HCT116 (cell line): ENCODE data around the gene UROD.
"Not testable (repeated sequence)": the region's sequence is repeated elsewhere in the genome, so short reads cannot be mapped to it uniquely, and the experiment has no call there.

Experiments used
- ELF1 ChIP-seq: IDR thresholded peaks from 2 replicates; pipeline ENCODE4 v1.6.1; 2012; ENCODE audit warnings: low read depth, borderline replicate concordance
- EZH2 ChIP-seq: fragments of 200-600 bp; sonication (generic); IDR thresholded peaks from 2 replicates; pipeline ENCODE4 v1.6.1; 2017; ENCODE audit warnings: antibody characterized with exemption, mixed run types
- JUND ChIP-seq: IDR thresholded peaks from 2 replicates; pipeline ENCODE4 v1.6.1; 2012
- POLR2A ChIP-seq: IDR thresholded peaks from 2 replicates; pipeline ENCODE4 v1.7.0; 2011; ENCODE audit warnings: borderline replicate concordance; ENCODE audit not compliant: insufficient read depth, insufficient read length; ENCODE audit errors: extremely low read depth
- POLR2AphosphoS5 ChIP-seq: IDR thresholded peaks from 2 replicates; pipeline ENCODE4 v1.6.1; 2011; ENCODE audit warnings: mild to moderate bottlenecking, low read depth, low read length, moderate library complexity
- RAD21 ChIP-seq: IDR thresholded peaks from 2 replicates; pipeline ENCODE4 v1.6.1; 2012; ENCODE audit warnings: low read depth, mild to moderate bottlenecking
- SIN3A ChIP-seq: IDR thresholded peaks from 2 replicates; pipeline ENCODE4 v1.6.1; 2012; ENCODE audit warnings: low read depth
- SP1 ChIP-seq: IDR thresholded peaks from 2 replicates; pipeline ENCODE4 v1.6.1; 2012; ENCODE audit warnings: low read depth
- TCF7L2 ChIP-seq: IDR thresholded peaks from 2 replicates; pipeline ENCODE4 v1.7.0; 2011; ENCODE audit warnings: borderline replicate concordance, inconsistent platforms; ENCODE audit not compliant: insufficient read depth, insufficient read length; ENCODE audit errors: extremely low read depth
- TF ChIP-seq, protein P1 (sequence below): IDR thresholded peaks from 2 replicates; pipeline ENCODE4 v1.6.1; 2012; ENCODE audit warnings: low read depth
- TF ChIP-seq, protein P2 (sequence below), 3 experiments: fragments of 200-600 bp in 1 of 3; sonication (generic) in 1 of 3; IDR thresholded peaks in 2 of 3; conservative IDR thresholded peaks in 1 of 3; 2 replicates each; pipeline ENCODE4 v1.5.1; 2012 to 2017; ENCODE audit warnings: low read depth in 2 of 3, low read length in 2 of 3, antibody characterized with exemption in 1 of 3, borderline replicate concordance in 1 of 3, control low read depth in 1 of 3, mild to moderate bottlenecking in 1 of 3, mixed read lengths in 1 of 3, mixed run types in 1 of 3, moderate library complexity in 1 of 3; ENCODE audit not compliant: insufficient read depth in 1 of 3
- TF ChIP-seq, protein P3 (sequence below): IDR thresholded peaks from 2 replicates; pipeline ENCODE4 v1.6.1; 2011; ENCODE audit warnings: mild to moderate bottlenecking, low read length, moderate library complexity; ENCODE audit not compliant: insufficient replicate concordance; ENCODE audit errors: extremely low read depth

DNA sequence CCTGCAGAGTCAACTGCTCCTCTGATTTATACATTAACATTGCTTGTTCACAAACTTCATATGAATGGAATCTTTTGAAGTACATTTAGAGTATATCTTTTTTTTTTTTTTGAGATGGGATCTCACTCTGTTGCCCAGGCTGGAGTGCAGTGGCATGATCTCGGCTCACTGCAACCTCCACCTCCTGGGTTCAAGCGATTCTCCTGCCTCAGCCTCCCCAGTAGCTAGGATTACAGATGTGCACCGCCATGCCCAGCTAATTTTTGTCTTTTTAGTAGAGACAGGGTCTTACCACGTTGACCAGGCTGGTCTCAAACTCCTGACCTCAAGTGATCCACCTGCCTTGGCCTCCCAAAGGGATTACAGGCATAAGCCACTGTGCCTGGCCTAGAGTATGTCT, 34.7 kb upstream of the UROD start:
- not testable (repeated sequence) for TF ChIP-seq POLR2AphosphoS5, POLR2A, EZH2, RAD21, SIN3A, JUND, TCF7L2, ELF1, SP1
- TF ChIP-seq, protein P1, sequence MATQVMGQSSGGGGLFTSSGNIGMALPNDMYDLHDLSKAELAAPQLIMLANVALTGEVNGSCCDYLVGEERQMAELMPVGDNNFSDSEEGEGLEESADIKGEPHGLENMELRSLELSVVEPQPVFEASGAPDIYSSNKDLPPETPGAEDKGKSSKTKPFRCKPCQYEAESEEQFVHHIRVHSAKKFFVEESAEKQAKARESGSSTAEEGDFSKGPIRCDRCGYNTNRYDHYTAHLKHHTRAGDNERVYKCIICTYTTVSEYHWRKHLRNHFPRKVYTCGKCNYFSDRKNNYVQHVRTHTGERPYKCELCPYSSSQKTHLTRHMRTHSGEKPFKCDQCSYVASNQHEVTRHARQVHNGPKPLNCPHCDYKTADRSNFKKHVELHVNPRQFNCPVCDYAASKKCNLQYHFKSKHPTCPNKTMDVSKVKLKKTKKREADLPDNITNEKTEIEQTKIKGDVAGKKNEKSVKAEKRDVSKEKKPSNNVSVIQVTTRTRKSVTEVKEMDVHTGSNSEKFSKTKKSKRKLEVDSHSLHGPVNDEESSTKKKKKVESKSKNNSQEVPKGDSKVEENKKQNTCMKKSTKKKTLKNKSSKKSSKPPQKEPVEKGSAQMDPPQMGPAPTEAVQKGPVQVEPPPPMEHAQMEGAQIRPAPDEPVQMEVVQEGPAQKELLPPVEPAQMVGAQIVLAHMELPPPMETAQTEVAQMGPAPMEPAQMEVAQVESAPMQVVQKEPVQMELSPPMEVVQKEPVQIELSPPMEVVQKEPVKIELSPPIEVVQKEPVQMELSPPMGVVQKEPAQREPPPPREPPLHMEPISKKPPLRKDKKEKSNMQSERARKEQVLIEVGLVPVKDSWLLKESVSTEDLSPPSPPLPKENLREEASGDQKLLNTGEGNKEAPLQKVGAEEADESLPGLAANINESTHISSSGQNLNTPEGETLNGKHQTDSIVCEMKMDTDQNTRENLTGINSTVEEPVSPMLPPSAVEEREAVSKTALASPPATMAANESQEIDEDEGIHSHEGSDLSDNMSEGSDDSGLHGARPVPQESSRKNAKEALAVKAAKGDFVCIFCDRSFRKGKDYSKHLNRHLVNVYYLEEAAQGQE, result not testable (repeated sequence)
- TF ChIP-seq, protein P2, sequence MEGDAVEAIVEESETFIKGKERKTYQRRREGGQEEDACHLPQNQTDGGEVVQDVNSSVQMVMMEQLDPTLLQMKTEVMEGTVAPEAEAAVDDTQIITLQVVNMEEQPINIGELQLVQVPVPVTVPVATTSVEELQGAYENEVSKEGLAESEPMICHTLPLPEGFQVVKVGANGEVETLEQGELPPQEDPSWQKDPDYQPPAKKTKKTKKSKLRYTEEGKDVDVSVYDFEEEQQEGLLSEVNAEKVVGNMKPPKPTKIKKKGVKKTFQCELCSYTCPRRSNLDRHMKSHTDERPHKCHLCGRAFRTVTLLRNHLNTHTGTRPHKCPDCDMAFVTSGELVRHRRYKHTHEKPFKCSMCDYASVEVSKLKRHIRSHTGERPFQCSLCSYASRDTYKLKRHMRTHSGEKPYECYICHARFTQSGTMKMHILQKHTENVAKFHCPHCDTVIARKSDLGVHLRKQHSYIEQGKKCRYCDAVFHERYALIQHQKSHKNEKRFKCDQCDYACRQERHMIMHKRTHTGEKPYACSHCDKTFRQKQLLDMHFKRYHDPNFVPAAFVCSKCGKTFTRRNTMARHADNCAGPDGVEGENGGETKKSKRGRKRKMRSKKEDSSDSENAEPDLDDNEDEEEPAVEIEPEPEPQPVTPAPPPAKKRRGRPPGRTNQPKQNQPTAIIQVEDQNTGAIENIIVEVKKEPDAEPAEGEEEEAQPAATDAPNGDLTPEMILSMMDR (IDR thresholded peaks at IDR 0.05 in 2 of 3, conservative IDR thresholded peaks at IDR 0.05 in 1 of 3; ENCODE audit: borderline replicate concordance in 1 of 3, insufficient read depth in 1 of 3, low read depth in 2 of 3, low read length in 2 of 3), result not testable (repeated sequence)
- TF ChIP-seq, protein P3, sequence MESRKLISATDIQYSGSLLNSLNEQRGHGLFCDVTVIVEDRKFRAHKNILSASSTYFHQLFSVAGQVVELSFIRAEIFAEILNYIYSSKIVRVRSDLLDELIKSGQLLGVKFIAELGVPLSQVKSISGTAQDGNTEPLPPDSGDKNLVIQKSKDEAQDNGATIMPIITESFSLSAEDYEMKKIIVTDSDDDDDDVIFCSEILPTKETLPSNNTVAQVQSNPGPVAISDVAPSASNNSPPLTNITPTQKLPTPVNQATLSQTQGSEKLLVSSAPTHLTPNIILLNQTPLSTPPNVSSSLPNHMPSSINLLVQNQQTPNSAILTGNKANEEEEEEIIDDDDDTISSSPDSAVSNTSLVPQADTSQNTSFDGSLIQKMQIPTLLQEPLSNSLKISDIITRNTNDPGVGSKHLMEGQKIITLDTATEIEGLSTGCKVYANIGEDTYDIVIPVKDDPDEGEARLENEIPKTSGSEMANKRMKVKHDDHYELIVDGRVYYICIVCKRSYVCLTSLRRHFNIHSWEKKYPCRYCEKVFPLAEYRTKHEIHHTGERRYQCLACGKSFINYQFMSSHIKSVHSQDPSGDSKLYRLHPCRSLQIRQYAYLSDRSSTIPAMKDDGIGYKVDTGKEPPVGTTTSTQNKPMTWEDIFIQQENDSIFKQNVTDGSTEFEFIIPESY, result not testable (repeated sequence)
